Erythroblast (primary cell): Measurements from ENCODE around the gene FASN.

Experiments
- DNase-seq, 2 experiments: peaks; one replicate each; lab custom pipeline; 2025; lab: John Stamatoyannopoulos, UW
- GATA1 ChIP-seq: IDR thresholded peaks from 2 replicates; pipeline ENCODE4 v1.6.1; 2011; ENCODE audit warnings: low read depth, mild to moderate bottlenecking, control low read depth, low read length, moderate library complexity
- POLR2A ChIP-seq: IDR thresholded peaks from 2 replicates; pipeline ENCODE4 v1.6.1; 2011; ENCODE audit warnings: mild to moderate bottlenecking, low read length

The FASN gene

DNA sequence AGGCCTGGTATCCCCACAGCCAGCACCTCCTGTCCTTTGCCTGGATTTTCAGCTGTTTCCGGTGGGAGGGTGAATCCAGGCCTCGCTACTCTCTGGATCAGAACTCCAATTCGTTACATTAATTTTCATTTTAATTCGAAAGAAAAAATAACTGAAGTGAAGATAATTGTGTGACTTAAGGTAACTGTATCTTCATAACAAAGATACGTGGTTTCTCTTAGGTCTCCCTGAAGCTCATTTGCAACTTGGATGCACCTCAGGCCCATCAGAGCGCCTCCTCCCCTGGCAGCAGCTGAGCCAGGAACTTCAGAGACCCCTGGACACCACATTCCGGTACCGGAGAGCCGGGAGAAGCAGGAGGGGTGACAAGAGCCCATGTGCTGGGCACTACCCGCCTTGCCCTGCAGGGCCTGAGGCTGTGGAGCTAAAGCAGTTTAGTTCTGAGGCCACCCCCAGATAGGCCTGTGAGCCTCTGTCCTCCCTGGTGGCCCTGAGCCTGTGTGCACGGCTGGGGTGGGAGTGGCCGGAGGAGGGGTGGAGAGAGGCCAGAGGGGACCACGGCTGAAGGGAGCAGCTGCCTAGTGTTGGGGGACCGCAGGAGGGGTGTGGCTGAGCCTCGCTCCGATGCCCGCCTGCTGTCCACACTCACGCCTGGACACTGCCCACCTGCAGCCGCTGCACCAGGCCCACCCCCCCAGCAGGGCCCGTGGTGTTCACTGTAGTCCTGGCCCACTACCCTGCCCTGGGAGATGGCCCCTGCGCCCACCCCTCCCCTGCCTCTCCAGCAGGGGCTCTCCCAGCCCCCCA, 21.0 kb downstream of the FASN start:
- no peak for TF ChIP-seq POLR2A
- no peak for TF ChIP-seq GATA1
- no peak for DNase-seq

DNA sequence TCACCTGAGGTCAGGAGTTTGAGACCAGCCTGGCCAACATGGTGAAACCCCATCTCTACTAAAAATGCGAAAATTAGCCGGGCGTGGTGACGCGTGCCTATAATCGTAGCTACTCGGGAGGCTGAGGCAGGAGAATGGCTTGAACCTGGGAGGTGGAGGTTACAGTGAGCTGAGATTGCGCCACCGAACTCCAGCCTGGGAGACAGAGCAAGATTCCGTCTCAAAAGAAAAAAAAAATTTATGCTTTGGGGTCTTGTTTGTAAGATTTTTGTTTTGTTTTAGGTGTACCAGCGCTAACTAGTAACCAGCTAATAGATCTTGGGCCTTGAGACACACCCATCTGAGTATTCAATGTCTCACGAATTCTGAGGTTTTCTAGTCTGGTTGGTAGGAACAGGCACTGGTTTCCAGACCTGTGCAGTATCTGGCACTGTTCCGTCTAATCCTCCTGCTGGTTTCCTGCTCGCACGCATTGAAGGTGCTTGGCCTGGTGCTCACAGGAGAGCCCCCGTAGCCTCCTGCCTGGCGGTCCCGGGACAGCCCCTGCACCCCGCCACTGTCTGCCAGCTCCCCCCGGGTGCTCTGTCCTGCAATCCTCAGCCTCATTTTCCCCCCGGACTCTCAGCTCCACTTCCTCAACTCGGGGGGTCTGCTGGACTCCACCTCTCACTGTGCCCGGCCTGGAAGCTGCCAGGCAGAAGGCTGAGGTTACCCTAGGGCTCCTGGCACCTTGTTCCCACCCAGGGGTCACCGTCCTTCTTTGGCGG, 21.8 kb downstream of the FASN start:
- DNase-seq: no peak
- TF ChIP-seq POLR2A (no peak), GATA1 (no peak)

DNA sequence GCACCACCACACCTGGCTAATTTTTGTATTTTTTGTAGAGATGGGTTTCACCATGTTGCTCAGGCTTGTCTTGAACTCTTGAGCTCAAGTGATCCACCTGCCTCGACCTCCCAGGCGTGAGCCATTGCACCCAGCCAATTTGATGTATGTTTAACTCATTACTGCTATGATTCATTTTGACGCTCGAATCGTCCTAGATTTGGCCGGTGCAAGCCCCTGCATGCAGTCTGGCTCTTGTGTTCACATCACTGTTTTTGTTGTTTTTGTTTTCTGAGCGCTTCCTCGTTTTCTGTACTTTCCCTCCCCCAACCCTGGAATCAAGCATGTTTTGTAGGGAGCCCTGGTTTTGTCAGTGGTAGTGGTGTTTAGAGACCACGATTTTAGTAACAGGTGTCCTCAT, 24.6 kb downstream of the FASN start:
- TF ChIP-seq POLR2A: no peak
- TF ChIP-seq GATA1: no peak

DNA sequence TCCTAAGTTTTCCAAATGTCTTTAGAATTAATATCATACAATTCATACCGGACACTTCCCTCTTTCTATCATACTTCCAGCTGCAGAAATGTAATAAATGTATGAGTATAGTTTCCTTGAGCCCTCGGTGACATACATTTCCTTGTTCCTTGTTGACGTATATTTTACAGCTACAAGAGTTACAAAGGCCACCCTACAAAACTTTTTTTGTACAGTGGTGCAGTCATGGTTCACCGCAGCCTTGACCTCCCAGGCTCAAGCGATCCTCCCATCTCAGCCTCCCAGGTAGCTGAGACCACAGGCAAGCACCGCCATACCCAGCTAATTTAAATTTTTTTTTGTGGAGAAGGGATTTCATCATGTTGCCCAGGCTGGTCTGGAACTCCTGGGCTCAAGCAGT, 25.2 kb downstream of the FASN start:
- TF ChIP-seq GATA1 (no peak), POLR2A (no peak)
- no peak for DNase-seq

More for the DNA sequence above, 24.6 kb downstream of the FASN start:
- no peak for DNase-seq

DNA sequence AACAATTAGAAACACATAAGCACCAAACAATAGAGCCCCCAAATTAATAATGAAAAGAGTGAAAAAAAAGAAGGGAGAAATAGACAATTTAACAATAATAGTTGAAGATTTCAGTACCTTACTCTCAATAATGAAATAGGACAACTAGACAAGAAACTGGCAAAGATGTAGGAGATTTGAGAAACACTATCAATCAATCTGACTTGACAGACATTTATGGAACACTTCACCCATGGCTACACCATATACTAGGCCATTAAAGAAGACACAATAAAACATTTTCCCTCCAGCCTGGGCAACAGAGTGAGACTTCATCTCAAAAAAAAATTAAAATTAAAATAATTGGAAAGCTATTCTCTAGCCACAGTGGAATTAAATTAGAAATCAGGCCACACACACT, 27.4 kb downstream of the FASN start:
- TF ChIP-seq POLR2A: no peak
- TF ChIP-seq GATA1: no peak
- no peak for DNase-seq

DNA sequence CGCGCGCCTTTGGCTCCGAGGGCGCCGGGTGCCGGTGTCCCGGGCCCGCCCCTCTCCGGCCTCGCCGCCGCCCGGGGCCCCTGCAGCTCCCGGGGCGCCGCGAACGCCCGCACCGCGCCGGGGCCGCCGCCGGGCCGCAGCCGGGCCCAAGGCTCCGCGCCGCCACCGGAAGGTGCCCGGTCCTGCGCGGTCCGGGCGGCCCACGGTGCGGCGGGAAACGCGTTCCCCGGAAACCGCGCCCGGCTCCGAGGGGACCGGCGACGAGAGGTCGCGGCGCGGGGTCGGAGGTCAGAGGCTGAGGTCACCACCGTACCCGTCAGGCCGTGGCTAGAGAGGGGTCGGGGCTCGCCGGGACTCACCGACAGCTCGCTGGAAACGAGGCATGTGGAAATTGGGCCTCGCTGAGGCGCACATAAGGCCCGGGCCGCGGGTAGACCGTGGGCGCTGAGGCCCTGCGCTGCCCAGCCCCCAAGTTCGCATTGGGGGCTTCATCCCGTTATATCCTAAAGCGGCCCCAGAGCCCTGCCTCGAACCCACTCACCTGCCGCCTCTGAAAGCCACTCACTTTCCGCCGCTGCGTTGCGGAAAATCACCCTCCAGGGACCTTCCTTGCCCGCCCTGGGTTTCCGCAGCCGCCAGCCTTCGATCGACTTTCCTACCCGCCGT, 32.3 kb downstream of the FASN start, which contains the start of gene DUS1L:
TSS of gene DUS1L (minus strand) at position 167 of the 666 bp plus-strand sequence. CDS start 745 bp downstream, outside the sequence.
- peak; percentile 86 to 91 for DNase-seq
- TF ChIP-seq GATA1 (no peak), POLR2A (peak; percentile 63)

DNA sequence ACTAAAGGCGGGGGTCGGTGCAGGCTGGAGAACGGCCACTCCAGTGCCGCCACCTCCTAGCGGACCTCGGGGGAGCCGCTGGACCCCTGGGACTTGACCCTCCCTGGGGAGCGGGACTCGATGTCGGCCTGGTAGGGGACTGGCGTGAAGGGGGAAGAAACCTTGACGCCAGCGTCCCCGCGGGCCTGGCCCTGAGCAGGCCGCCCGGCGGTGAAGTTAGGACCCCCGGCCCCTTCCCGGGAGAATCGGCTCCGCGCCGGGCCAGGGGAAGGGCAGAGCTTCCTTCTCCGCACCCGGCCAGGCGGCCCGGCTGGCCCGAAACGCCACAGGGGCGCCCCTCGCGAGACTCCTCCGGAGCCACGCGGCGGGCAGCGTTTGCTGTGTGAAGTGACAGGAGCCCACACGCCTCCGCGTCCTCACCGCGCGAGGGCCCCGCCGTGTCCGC, 32.8 kb downstream of the FASN start:
- peak; percentile 73 to 77 for DNase-seq
- TF ChIP-seq POLR2A: no peak
- no peak for TF ChIP-seq GATA1

DNA sequence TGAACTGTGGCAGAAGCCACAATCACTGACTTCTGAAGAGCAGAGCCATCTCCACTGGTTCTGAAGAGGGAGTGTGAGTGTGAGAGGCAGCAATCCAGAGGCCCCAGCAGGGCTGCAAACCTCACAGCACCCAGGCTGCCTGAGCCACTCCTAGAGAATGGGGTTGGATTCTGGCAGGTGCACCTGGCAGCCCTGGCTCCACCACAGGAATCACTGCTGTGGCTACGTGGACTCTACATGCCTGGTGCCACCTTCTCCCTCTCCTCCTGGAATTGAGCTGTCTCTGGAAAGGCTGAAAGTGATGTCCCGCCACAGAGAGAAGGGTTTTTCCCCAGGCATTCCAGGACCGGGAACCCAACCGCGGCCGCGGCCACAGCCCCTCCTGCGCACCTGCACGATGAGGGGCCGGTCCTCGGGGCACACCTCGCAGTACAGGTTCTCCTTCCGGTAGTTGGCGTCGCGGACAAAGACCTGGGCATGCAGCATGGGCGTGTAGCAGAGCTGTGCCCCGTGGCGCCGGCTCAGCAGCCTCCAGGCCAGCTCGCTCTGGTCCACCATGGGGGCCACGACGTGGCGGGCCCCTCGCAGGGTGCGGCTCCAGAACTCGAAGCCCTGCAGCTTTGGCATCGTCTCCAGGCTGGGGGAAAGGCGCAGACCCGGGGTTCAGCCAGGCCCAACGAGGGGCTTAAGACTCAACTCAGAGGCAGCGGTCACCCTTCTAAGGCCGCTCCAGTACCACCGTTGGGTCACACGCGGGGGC, 33.4 kb downstream of the FASN start:
- DNase-seq: no peak
- TF ChIP-seq GATA1: no peak

DNA sequence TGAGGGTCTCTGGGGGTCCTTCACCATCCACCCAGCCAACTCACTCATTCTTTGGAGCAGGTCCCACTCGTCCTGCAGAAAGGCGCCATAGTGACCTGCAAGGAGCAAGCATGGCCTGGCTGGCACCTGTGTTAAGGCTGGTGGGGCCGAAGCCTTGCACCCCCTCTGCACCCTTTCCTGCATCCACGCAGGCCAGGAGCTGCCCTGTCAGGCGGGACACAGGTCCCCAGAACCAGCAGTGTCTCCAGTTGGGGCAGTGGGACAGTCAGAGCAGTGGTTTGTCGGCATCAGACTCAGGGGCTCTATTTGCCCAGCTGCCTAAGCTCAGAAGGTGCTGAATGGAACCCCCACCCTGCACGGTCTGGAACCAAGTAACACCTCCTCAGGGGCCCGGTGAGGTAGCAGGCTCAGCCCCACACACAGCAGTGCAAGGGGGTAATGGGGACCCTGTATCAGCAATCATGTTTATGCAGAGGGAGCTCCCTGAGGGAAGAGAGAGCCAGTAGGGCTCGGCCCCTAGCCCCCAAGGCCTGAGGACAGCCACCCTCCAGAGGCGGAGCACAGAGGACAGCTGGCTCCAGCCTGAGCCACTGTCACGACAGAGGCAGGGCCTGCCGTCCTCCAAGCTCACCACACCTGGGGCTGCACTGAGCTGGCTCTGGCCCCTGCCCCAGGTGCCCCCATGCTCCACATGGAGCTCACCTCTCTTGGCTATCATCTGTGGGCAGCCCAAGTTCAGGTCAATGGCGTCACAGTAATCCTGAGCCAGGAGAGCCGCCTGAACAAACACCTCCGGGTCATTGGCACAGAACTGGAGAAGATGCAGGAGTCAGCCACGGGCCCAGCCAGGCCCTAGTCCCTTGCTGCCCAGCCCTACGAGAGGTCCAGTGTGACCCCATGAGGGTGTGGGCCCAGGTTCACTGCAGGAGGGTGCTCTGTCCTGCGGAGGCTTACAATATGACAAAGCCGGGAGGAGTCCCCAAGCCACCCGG, 34.3 kb downstream of the FASN start:
- DNase-seq: no peak
- TF ChIP-seq GATA1: no peak
- no peak for TF ChIP-seq POLR2A

DNA sequence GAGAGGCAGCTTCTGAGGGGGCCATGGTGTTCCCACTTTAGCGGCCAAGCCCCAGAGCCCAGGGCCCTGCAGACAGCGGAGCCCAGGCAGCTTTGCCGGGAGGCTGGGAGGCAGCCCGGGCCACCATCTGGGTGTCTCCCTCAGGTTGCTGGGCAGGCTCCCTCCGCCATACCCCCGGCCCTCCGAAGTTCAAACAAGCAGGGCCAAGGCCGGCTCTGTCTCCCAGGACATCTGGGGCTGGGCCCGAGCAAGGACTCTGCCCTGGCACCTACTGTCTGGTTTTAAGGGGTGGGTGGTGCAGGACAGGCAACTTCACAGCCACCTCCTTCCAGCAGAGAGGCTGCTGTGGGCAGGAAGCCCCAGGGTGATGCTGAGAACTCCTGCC, 35.1 kb downstream of the FASN start:
- TF ChIP-seq GATA1 (no peak), POLR2A (no peak)
- DNase-seq: no peak

DNA sequence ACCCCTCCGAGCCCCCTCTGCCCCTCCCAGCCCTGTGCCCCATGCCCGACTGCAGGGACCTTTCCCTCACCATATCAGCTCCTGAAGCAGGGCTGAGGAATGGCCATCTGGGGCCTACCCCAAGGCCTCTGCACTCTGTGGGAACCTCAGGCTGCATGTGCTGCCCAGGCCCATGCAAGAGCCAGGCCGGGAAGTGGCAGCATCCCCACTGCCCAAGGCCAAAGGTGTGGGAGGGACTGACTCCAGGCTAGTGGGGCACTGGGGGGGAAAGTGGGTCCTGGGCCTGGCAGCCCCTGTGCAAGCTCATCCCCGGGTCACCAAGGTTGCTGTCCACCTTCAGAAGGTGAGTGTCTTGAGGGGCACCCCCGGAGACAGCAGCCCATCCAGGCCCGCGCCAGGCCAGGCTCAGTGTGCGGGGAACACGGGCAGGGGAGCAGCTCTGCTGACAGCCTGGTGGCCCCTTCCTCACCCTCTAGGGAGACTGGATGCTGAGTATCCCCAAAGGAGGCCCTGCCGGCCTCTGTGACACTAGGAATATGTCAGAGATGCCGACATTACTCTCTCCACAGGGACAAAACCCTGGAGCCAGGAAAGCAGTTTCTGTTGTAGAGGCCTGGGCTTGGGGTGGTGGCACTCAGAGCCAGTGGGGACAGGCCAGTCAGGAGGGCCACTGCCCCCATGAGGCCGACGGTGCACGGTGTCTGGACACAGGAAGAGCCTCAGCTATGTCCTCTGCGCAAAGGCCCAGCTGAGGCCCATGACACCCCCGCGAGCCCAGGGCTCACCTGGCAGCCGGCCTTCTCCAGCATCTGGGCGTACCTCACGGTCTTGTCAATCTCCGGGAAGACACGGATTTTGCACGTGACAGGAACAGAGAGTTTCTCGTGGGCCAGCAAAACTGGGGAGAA, 35.7 kb downstream of the FASN start:
- DNase-seq: no peak
- TF ChIP-seq POLR2A (no peak), GATA1 (no peak)
